HEK293 (cell line): ENCODE data around the gene SUPT3H.

Source experiments
- CTCF ChIP-seq: fragments of 450-650 bp; formaldehyde crosslinking; IDR thresholded peaks from 2 replicates; pipeline ENCODE4 v1.5.1; 2016; ENCODE audit warnings: missing biosample characterization, missing genetic modification characterization
- REST ChIP-seq: fragments of 450-650 bp; formaldehyde crosslinking; IDR thresholded peaks from 2 replicates; pipeline ENCODE4 v1.5.1; 2016; ENCODE audit warnings: missing biosample characterization, missing genetic modification characterization
- SALL2 ChIP-seq: fragments of 450-650 bp; formaldehyde crosslinking; IDR thresholded peaks from 2 replicates; pipeline ENCODE4 v1.5.0; 2017; ENCODE audit warnings: missing biosample characterization, mild to moderate bottlenecking, missing genetic modification characterization, borderline replicate concordance
- ZBTB11 ChIP-seq: fragments of 450-650 bp; formaldehyde crosslinking; conservative IDR thresholded peaks from 2 replicates; pipeline ENCODE4 v1.5.1; 2016; ENCODE audit warnings: low read depth, missing biosample characterization, missing genetic modification characterization
- ZBTB7A ChIP-seq: fragments of 450-650 bp; formaldehyde crosslinking; IDR thresholded peaks from 2 replicates; pipeline ENCODE4 v1.5.1; 2016; ENCODE audit warnings: low read depth, missing biosample characterization, missing genetic modification characterization
- ZNF114 ChIP-seq: fragments of 450-650 bp; formaldehyde crosslinking; IDR thresholded peaks from 2 replicates; pipeline ENCODE4 v1.5.0; 2017; ENCODE audit warnings: missing biosample characterization, missing genetic modification characterization
- ZNF274 ChIP-seq, 2 experiments: fragments of 200-500 bp in 1 of 2; fragments of 450-650 bp in 1 of 2; sonication (Bioruptor generic) in 1 of 2; formaldehyde crosslinking in 1 of 2; IDR thresholded peaks; 2 replicates each; pipeline versions ENCODE4 v1.5.1 to v1.6.1; 2014 to 2016; ENCODE audit warnings: borderline replicate concordance in 1 of 2, inconsistent platforms in 1 of 2, low read length in 1 of 2, missing biosample characterization in 1 of 2, missing genetic modification characterization in 1 of 2
- ZNF341 ChIP-seq: fragments of 450-650 bp; formaldehyde crosslinking; IDR thresholded peaks from 2 replicates; pipeline ENCODE4; 2016; ENCODE audit warnings: low read depth, missing biosample characterization, missing genetic modification characterization
- ZNF544 ChIP-seq: fragments of 450-650 bp; formaldehyde crosslinking; IDR thresholded peaks from 2 replicates; pipeline ENCODE4 v1.5.0; 2017; ENCODE audit warnings: missing biosample characterization, missing genetic modification characterization
- ZNF660 ChIP-seq: fragments of 450-650 bp; IDR thresholded peaks from 2 replicates; pipeline ENCODE4 v1.5.1; 2018; ENCODE audit warnings: missing biosample characterization, mild to moderate bottlenecking, missing genetic modification characterization

- no peak for TF ChIP-seq ZBTB7A (tag by site-specific recombination)
- no peak for TF ChIP-seq ZBTB11 (tag by site-specific recombination)
- no peak for TF ChIP-seq CTCF (tag by site-specific recombination)
- no peak for TF ChIP-seq SALL2 (tag by site-specific recombination)
- TF ChIP-seq ZNF274 (IDR thresholded peaks at IDR 0.05; ENCODE audit: low read length): no peak
- TF ChIP-seq ZNF274 (tag by site-specific recombination; IDR thresholded peaks at IDR 0.05; ENCODE audit: borderline replicate concordance): no peak
- TF ChIP-seq REST (tag by site-specific recombination): no peak
- no peak for TF ChIP-seq ZNF114 (tag by site-specific recombination)
- TF ChIP-seq ZNF544: no peak
- no peak for TF ChIP-seq ZNF341 (tag by site-specific recombination)
- TF ChIP-seq ZNF660 (tag by site-specific recombination): no peak
These were observed 305.1 kb downstream of the SUPT3H start for GRCh38 chr6:45072673-45073072.
